ENCODE measurements around the gene TTC28. TPM values are rescaled to one million over a fixed set of nuclear protein-coding genes. Genes with fewer than 3 reads are reported as not detected.

Gene TTC28
- polyA plus RNA-seq, 1 donor from 2014 or later, result 14.8 TPM

- Histone ChIP-seq H3K9me2 (ENCODE audit: insufficient read depth, low read length) (no peaks in the 10 kb centered on the region), H3K27me3 (ENCODE audit: insufficient read depth, low read depth, low read length) (no peaks in the 10 kb centered on the region), H4K20me1 (ENCODE audit: insufficient read depth) (no peaks in the 10 kb centered on the region), H3K36me3 (ENCODE audit: insufficient read depth, low read length) (no peaks in the 10 kb centered on the region), H3K79me2 (replicated peaks; ENCODE audit: insufficient read depth, low read length) (no peaks in the 10 kb centered on the region), H2AFZ (ENCODE audit: low read depth, low read length) (no peak overlapping the region), H3F3A (ENCODE audit: insufficient read depth, low read length, poor library complexity, severe bottlenecking) (no peaks in the 10 kb centered on the region), H3K4me3 (ENCODE audit: low read length) (no peak overlapping the region), H3K4me2 (ENCODE audit: low read length) (no peak overlapping the region), H3K9ac (ENCODE audit: low read length) (no peak overlapping the region), H3K27ac (ENCODE audit: low read length) (no peak overlapping the region), H3K9me3 (ENCODE audit: low read length) (no peaks in the 10 kb centered on the region)
- no peak for TF ChIP-seq REST (IDR thresholded peaks at IDR 0.05; ENCODE audit: borderline replicate concordance)
- TF ChIP-seq POLR2AphosphoS5 (IDR thresholded peaks at IDR 0.05), result no peak
- TF ChIP-seq CTCF (IDR thresholded peaks at IDR 0.05; ENCODE audit: poor library complexity, severe bottlenecking), result no peak
Observed at GRCh38 chr22:27982106-27982505, 697.5 kb downstream of the TTC28 start.

- Histone ChIP-seq H3K4me3 (ENCODE audit: low read length) (no peak overlapping the region), H3K4me2 (ENCODE audit: low read length) (no peak overlapping the region)
Observed at GRCh38 chr22:27980424-27981148, 699.1 kb downstream of the TTC28 start.

GRCh38 chr22:27978802-27979201, 700.8 kb downstream of the TTC28 start:
- H3F3A ChIP-seq (ENCODE audit: insufficient read depth, low read length, poor library complexity, severe bottlenecking), result peaks cover 6% of the 10 kb centered on the region
- H3K9me2 ChIP-seq (ENCODE audit: insufficient read depth, low read length), result no peaks in the 10 kb centered on the region
- H2AFZ ChIP-seq (ENCODE audit: low read depth, low read length), result no peak overlapping the region
- H3K27me3 ChIP-seq (ENCODE audit: insufficient read depth, low read depth, low read length), result no peaks in the 10 kb centered on the region
- H3K9me3 ChIP-seq (ENCODE audit: low read length), result no peaks in the 10 kb centered on the region
- no peak overlapping the region for H3K27ac ChIP-seq (ENCODE audit: low read length)
- no peaks in the 10 kb centered on the region for H3K36me3 ChIP-seq (ENCODE audit: insufficient read depth, low read length)
- TF ChIP-seq EP300 (conservative IDR thresholded peaks at IDR 0.05; ENCODE audit: poor library complexity, severe bottlenecking) (no peak), CTCF (IDR thresholded peaks at IDR 0.05; ENCODE audit: poor library complexity, severe bottlenecking) (no peak), MXI1 (conservative IDR thresholded peaks at IDR 0.05; ENCODE audit: poor library complexity, severe bottlenecking) (no peak), RAD21 (conservative IDR thresholded peaks at IDR 0.05) (no peak), TAF1 (IDR thresholded peaks at IDR 0.05; ENCODE audit: low read depth) (no peak), REST (IDR thresholded peaks at IDR 0.05; ENCODE audit: borderline replicate concordance) (no peak), SMC3 (conservative IDR thresholded peaks at IDR 0.05; ENCODE audit: poor library complexity) (no peak), POLR2AphosphoS5 (IDR thresholded peaks at IDR 0.05) (no peak), EZH2 (IDR thresholded peaks at IDR 0.05; ENCODE audit: borderline replicate concordance, insufficient read depth, low read length, poor library complexity, severe bottlenecking) (no peak)
- H3K4me3 ChIP-seq (ENCODE audit: low read length), result no peak overlapping the region
- H3K4me2 ChIP-seq (ENCODE audit: low read length), result no peak overlapping the region
- no peak overlapping the region for H3K9ac ChIP-seq (ENCODE audit: low read length)
- H4K20me1 ChIP-seq (ENCODE audit: insufficient read depth), result no peaks in the 10 kb centered on the region
- H3K79me2 ChIP-seq (replicated peaks; ENCODE audit: insufficient read depth, low read length), result no peaks in the 10 kb centered on the region

More at GRCh38 chr22:27980424-27981148, 699.1 kb downstream of the TTC28 start:
- Histone ChIP-seq H3K27me3 (ENCODE audit: insufficient read depth, low read depth, low read length) (no peaks in the 10 kb centered on the region), H3K9ac (ENCODE audit: low read length) (no peak overlapping the region), H3K27ac (ENCODE audit: low read length) (no peak overlapping the region), H3K79me2 (replicated peaks; ENCODE audit: insufficient read depth, low read length) (no peaks in the 10 kb centered on the region), H3K36me3 (ENCODE audit: insufficient read depth, low read length) (no peaks in the 10 kb centered on the region), H3F3A (ENCODE audit: insufficient read depth, low read length, poor library complexity, severe bottlenecking) (peaks cover 2% of the 10 kb centered on the region), H4K20me1 (ENCODE audit: insufficient read depth) (no peaks in the 10 kb centered on the region), H2AFZ (ENCODE audit: low read depth, low read length) (no peak overlapping the region), H3K9me3 (ENCODE audit: low read length) (no peaks in the 10 kb centered on the region), H3K9me2 (ENCODE audit: insufficient read depth, low read length) (no peaks in the 10 kb centered on the region)
- TF ChIP-seq MXI1 (conservative IDR thresholded peaks at IDR 0.05; ENCODE audit: poor library complexity, severe bottlenecking), result no peak
- TF ChIP-seq RAD21 (conservative IDR thresholded peaks at IDR 0.05), result no peak
- no peak for TF ChIP-seq EP300 (conservative IDR thresholded peaks at IDR 0.05; ENCODE audit: poor library complexity, severe bottlenecking)
- TF ChIP-seq SMC3 (conservative IDR thresholded peaks at IDR 0.05; ENCODE audit: poor library complexity), result no peak

All from neural cell (in vitro differentiated cells).